ENCODE results near the gene UBAP2L.
"Not testable (repeated sequence)": the region's sequence is repeated elsewhere in the genome, so short reads cannot be mapped to it uniquely, and the experiment has no call there.

Gene UBAP2L

GRCh38 chr1:154287591-154287990 lies 66.8 kb downstream of the UBAP2L start:
- H3K9me3 ChIP-seq (ENCODE audit: insufficient read depth, low read depth, low read length), result not testable (repeated sequence)

DNA sequence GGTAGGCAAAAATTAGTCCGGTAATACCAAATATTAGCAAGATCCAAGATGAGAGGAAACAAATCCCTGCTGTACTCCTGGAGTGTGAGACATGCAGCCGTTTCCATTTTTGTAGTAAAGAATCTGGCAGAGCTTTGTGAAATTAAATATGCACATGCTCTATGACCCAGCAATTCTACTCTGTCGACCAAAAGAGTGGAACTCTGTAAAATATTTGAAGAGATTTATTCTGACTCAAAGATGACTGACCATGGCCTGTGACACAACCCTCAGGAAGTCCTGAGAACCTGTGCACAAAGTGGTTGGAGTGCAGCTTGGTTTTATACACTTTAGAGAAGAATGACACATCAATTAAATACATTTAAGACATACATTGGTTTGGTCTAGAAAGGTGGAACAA lies 67.9 kb downstream of the UBAP2L start:
- WGBS, result 92% methylated on average over 3 of the region's 3 CpGs
- H3K4me1 ChIP-seq (ENCODE audit: insufficient read depth, low read length), result no peaks in the 10 kb centered on the region
- no peak overlapping the region for H3K27ac ChIP-seq (ENCODE audit: low read depth, low read length)

More at GRCh38 chr1:154287591-154287990, 66.8 kb downstream of the UBAP2L start:
- H3K36me3 ChIP-seq (ENCODE audit: insufficient read depth, low read length); H3K27ac ChIP-seq (ENCODE audit: low read depth, low read length); H3K27me3 ChIP-seq (ENCODE audit: insufficient read depth, low read length); H3K9ac ChIP-seq (ENCODE audit: low read depth, low read length); H3K4me3 ChIP-seq (ENCODE audit: low read length); H3K4me1 ChIP-seq (ENCODE audit: insufficient read depth, low read length): not testable (repeated sequence)
- WGBS, result 94% methylated on average over 26 of the region's 30 CpGs

DNA sequence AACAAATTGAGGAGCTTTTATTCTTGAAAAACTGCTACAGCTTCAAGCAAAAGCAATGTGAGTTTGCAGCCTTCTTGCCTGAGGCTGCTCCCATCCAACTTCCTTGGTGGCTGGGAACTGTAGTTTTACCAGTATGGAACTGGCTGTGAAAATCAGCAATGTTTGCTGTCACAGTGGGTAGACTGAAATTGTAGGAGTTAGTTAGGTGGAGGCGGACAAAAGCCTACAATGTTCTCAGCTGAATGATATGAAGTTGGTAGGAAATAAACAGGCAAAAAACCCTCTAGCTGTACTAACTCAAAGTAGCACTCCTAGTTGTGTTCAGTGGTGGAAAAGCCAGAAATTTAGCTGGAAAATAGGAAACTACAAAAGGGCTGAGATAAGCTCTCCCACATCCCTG lies 70.2 kb downstream of the UBAP2L start:
- peaks cover 13% of the 10 kb centered on the region for H3K9me3 ChIP-seq (ENCODE audit: insufficient read depth, low read depth, low read length)

More for the DNA sequence above, 67.9 kb downstream of the UBAP2L start:
- Histone ChIP-seq H3K9me3 (ENCODE audit: insufficient read depth, low read depth, low read length) (no peaks in the 10 kb centered on the region), H3K36me3 (ENCODE audit: insufficient read depth, low read length) (no peaks in the 10 kb centered on the region), H3K4me3 (ENCODE audit: low read length) (no peak overlapping the region), H3K27me3 (ENCODE audit: insufficient read depth, low read length) (no peaks in the 10 kb centered on the region), H3K9ac (ENCODE audit: low read depth, low read length) (no peak overlapping the region)

DNA sequence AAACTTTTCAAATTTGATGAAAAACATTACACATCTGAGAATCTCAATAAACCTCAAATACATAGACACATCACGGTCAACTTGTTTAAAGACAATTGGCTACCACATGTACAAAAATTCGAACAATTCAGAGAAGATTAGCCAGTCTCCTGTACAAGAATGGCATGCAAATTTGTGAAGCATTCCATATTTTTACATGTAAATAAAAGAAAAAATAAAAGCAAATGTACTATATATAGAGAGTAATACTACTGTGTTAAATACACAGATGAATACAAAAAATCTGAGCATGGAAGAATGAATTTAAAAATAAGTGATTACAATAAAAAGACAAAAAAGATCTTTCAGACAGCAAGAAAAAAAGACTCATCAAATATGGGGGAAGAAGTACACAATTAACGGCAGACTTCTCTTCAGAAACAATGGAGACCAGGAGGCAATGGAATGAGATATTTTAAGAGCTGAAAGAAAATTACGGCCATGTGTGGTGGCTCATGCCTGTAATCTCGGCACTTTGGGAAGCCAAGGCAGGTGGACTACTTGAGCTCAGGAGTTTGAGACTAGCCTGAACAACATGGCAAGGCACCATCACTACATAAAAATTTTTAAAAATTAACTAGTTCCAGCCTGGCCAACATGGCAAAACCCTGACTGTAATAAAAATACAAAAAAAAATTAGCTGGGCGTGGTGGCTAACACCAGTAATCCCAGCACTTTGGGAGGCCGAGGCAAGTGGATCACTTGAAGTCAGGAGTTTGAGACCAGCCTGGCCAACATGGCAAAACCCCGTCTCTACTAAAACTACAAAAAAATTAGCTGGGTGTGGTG lies 74.9 kb downstream of the UBAP2L start:
- 90% methylated on average over 8 of the region's 8 CpGs for WGBS
- H3K4me3 ChIP-seq (ENCODE audit: low read length), result no peak overlapping the region
- H3K36me3 ChIP-seq (ENCODE audit: insufficient read depth, low read length), result no peaks in the 10 kb centered on the region
- H3K9ac ChIP-seq (ENCODE audit: low read depth, low read length), result no peak overlapping the region
- no peak overlapping the region for H3K27ac ChIP-seq (ENCODE audit: low read depth, low read length)
- H3K27me3 ChIP-seq (ENCODE audit: insufficient read depth, low read length), result no peaks in the 10 kb centered on the region
- no peaks in the 10 kb centered on the region for H3K4me1 ChIP-seq (ENCODE audit: insufficient read depth, low read length)
- H3K9me3 ChIP-seq (ENCODE audit: insufficient read depth, low read depth, low read length), result peaks cover 13% of the 10 kb centered on the region

More for the DNA sequence above, 70.2 kb downstream of the UBAP2L start:
- no peak overlapping the region for H3K9ac ChIP-seq (ENCODE audit: low read depth, low read length)
- H3K27me3 ChIP-seq (ENCODE audit: insufficient read depth, low read length), result no peaks in the 10 kb centered on the region
- no peaks in the 10 kb centered on the region for H3K4me1 ChIP-seq (ENCODE audit: insufficient read depth, low read length)
- 100% methylated on average over 1 of the region's 1 CpG for WGBS
- no peak overlapping the region for H3K4me3 ChIP-seq (ENCODE audit: low read length)
- H3K36me3 ChIP-seq (ENCODE audit: insufficient read depth, low read length), result no peaks in the 10 kb centered on the region
- H3K27ac ChIP-seq (ENCODE audit: low read depth, low read length), result no peak overlapping the region

GRCh38 chr1:154301582-154301981 lies 80.8 kb downstream of the UBAP2L start:
- Histone ChIP-seq H3K27me3 (ENCODE audit: insufficient read depth, low read length) (no peaks in the 10 kb centered on the region), H3K4me3 (ENCODE audit: low read length) (no peak overlapping the region), H3K9me3 (ENCODE audit: insufficient read depth, low read depth, low read length) (no peaks in the 10 kb centered on the region), H3K36me3 (ENCODE audit: insufficient read depth, low read length) (no peaks in the 10 kb centered on the region), H3K9ac (ENCODE audit: low read depth, low read length) (no peak overlapping the region), H3K27ac (ENCODE audit: low read depth, low read length) (no peak overlapping the region), H3K4me1 (ENCODE audit: insufficient read depth, low read length) (no peaks in the 10 kb centered on the region)
- 86% methylated on average over 1 of the region's 1 CpG for WGBS

- no peaks in the 10 kb centered on the region for H3K36me3 ChIP-seq (ENCODE audit: insufficient read depth, low read length)
- no peak overlapping the region for H3K9ac ChIP-seq (ENCODE audit: low read depth, low read length)
- H3K27ac ChIP-seq (ENCODE audit: low read depth, low read length), result no peak overlapping the region
- H3K4me1 ChIP-seq (ENCODE audit: insufficient read depth, low read length), result no peaks in the 10 kb centered on the region
- no peaks in the 10 kb centered on the region for H3K27me3 ChIP-seq (ENCODE audit: insufficient read depth, low read length)
- no peaks in the 10 kb centered on the region for H3K9me3 ChIP-seq (ENCODE audit: insufficient read depth, low read depth, low read length)
- H3K4me3 ChIP-seq (ENCODE audit: low read length), result no peak overlapping the region
- 87% methylated on average over 9 of the region's 9 CpGs for WGBS
Measured at GRCh38 chr1:154304664-154305337, 84.0 kb downstream of the UBAP2L start.

DNA sequence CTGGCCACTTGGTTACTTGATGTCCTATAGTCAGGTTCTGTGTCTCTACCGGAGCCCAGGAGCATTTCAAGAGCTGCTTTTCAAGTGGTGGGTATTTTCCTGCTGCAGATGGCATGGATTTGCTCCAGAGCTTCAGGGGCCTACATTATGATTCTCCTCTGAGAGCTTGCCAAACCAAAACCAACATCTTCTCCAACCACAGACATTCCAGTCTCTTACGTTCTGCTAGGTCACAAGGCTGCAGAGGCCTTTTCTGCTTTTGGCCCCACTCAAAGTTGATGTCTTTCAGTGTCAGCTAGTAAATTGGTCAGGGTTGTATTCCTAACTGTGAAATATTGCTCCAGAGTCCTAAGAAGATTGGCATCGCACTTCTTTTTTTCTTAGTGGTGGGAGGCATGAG lies 85.4 kb downstream of the UBAP2L start:
- 98% methylated on average over 3 of the region's 3 CpGs for WGBS
- no peaks in the 10 kb centered on the region for H3K27me3 ChIP-seq (ENCODE audit: insufficient read depth, low read length)
- H3K9ac ChIP-seq (ENCODE audit: low read depth, low read length), result no peak overlapping the region

DNA sequence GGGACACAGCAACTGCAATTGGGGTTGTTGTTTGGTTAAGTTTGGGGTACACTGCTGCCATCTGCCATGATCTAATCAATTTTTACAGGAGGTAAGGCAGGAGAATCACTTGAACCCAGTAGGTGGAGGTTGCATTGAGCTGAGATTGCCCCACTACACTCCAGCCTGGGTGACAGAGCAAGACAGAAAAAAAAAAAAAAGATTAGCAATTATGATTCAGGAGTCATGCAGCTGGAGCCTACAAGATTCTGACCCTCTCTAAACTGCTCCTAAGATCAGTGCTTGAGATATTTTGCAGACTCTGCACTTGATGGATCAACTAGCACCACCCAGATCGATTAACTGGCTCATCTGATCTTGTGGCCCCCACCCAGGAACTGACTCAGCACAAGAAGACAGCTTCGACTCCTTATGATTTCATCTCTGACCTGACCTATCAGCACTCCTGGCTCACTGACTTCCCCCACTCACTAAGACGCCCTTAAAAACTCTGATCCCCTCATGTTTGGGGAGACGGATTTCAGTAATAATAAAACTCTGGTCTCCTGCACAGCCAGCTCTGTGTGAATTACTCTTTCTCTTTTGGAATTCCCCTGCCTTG lies 87.0 kb downstream of the UBAP2L start:
- WGBS, result 89% methylated on average over 4 of the region's 4 CpGs
- H3K4me1 ChIP-seq (ENCODE audit: insufficient read depth, low read length); H3K27me3 ChIP-seq (ENCODE audit: insufficient read depth, low read length); H3K36me3 ChIP-seq (ENCODE audit: insufficient read depth, low read length); H3K9me3 ChIP-seq (ENCODE audit: insufficient read depth, low read depth, low read length); H3K4me3 ChIP-seq (ENCODE audit: low read length); H3K9ac ChIP-seq (ENCODE audit: low read depth, low read length); H3K27ac ChIP-seq (ENCODE audit: low read depth, low read length): not testable (repeated sequence)

More for the DNA sequence above, 85.4 kb downstream of the UBAP2L start:
- Histone ChIP-seq H3K4me1 (ENCODE audit: insufficient read depth, low read length) (no peaks in the 10 kb centered on the region), H3K9me3 (ENCODE audit: insufficient read depth, low read depth, low read length) (no peaks in the 10 kb centered on the region), H3K27ac (ENCODE audit: low read depth, low read length) (no peak overlapping the region), H3K36me3 (ENCODE audit: insufficient read depth, low read length) (no peaks in the 10 kb centered on the region), H3K4me3 (ENCODE audit: low read length) (no peak overlapping the region)

- 91% methylated on average over 7 of the region's 7 CpGs for WGBS
- H3K9me3 ChIP-seq (ENCODE audit: insufficient read depth, low read depth, low read length); H3K4me1 ChIP-seq (ENCODE audit: insufficient read depth, low read length); H3K36me3 ChIP-seq (ENCODE audit: insufficient read depth, low read length); H3K9ac ChIP-seq (ENCODE audit: low read depth, low read length); H3K4me3 ChIP-seq (ENCODE audit: low read length); H3K27me3 ChIP-seq (ENCODE audit: insufficient read depth, low read length); H3K27ac ChIP-seq (ENCODE audit: low read depth, low read length): not testable (repeated sequence)
Measured at GRCh38 chr1:154309136-154309535, 88.4 kb downstream of the UBAP2L start.

GRCh38 chr1:154312229-154313065 lies 91.7 kb downstream of the UBAP2L start:
- H3K27ac ChIP-seq (ENCODE audit: low read depth, low read length), result not testable (repeated sequence)
- peaks cover 12% of the 10 kb centered on the region; the same call in 1 of the 2 replicates for H3K9me3 ChIP-seq (ENCODE audit: insufficient read depth, low read depth, low read length)

DNA sequence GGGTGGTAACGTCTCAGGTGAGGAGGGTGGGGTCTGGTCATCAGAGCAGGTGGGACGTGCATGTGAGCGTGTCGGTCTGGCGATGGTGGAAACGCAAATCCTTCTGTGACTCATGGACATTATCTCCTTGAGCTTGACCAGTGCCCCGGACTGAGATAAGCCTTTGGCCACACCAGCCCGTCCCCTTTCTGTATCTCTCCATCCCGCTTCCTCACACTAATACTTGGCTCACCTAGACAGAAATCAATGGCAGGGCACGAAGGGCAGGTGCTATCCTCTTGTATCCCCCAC lies 92.3 kb downstream of the UBAP2L start:
- H3K9me3 ChIP-seq (ENCODE audit: insufficient read depth, low read depth, low read length), result peaks cover 12% of the 10 kb centered on the region; the same call in 1 of the 2 replicates
- WGBS, result 89% methylated on average over 10 of the region's 10 CpGs

More at GRCh38 chr1:154312229-154313065, 91.7 kb downstream of the UBAP2L start:
- 86% methylated on average over 13 of the region's 13 CpGs for WGBS
- not testable (repeated sequence) for H3K27me3 ChIP-seq (ENCODE audit: insufficient read depth, low read length); H3K36me3 ChIP-seq (ENCODE audit: insufficient read depth, low read length); H3K4me1 ChIP-seq (ENCODE audit: insufficient read depth, low read length); H3K9ac ChIP-seq (ENCODE audit: low read depth, low read length); H3K4me3 ChIP-seq (ENCODE audit: low read length)

More for the DNA sequence above, 92.3 kb downstream of the UBAP2L start:
- H3K9ac ChIP-seq (ENCODE audit: low read depth, low read length), result no peak overlapping the region
- H3K27me3 ChIP-seq (ENCODE audit: insufficient read depth, low read length), result no peaks in the 10 kb centered on the region
- H3K4me3 ChIP-seq (ENCODE audit: low read length), result no peak overlapping the region
- H3K36me3 ChIP-seq (ENCODE audit: insufficient read depth, low read length), result no peaks in the 10 kb centered on the region
- no peak overlapping the region for H3K27ac ChIP-seq (ENCODE audit: low read depth, low read length)
- no peaks in the 10 kb centered on the region for H3K4me1 ChIP-seq (ENCODE audit: insufficient read depth, low read length)

Measured in HUES64 (cell line).